GM12878 (cell line): ENCODE measurements around the gene UBE3B. TPM values are rescaled to one million over a fixed set of nuclear protein-coding genes. Genes with fewer than 3 reads are reported as not detected.

Source experiments
- ATAC-seq: fragments of 200-7000 bp; cut with Tn5 transposase; 3 replicates; pipeline ENCODE4 v1.9.1; 2020; ENCODE audit warnings: mild to moderate bottlenecking, moderate library complexity
- BruUV-seq: library from RNA; stranded (reverse); fragments of 400-500 nt; replicated peaks from 2 replicates; lab custom pipeline; 2021; lab: Mats Ljungman, UMichigan
- CTCF ChIA-PET: fragments of 300-600 bp; sonication (Branson Sonifier 250); formaldehyde crosslinking; extraction: SDS; loops from one replicate; lab custom pipeline; 2021; ENCODE audit warnings: inconsistent platforms; lab: Yijun Ruan, JAX
- POLR2A ChIA-PET: fragments of 350-600 bp; formaldehyde crosslinking; extraction: SDS; loops from one replicate; lab custom pipeline; 2021; ENCODE audit warnings: inconsistent platforms; lab: Charles Lee
- RAD21 ChIA-PET: fragments of 300-600 bp; sonication (Branson Sonifier 250); formaldehyde crosslinking; loops from one replicate; lab custom pipeline; 2023; ENCODE audit warnings: antibody characterized with exemption; ENCODE audit not compliant: unreplicated experiment; lab: Charles Lee
- SMC1A ChIA-PET: fragments of 300-600 bp; sonication (Branson Sonifier 250); formaldehyde crosslinking; loops from one replicate; lab custom pipeline; 2023; ENCODE audit not compliant: unreplicated experiment, uncharacterized antibody; lab: Charles Lee
- DNase-seq: peaks from one replicate; pipeline ENCODE4 v3.0.0-alpha.2; 2011; ENCODE audit warnings: low read depth, low spot score
- FAIRE-seq: peaks from 3 replicates; lab custom pipeline; 2011; peaks lifted over from hg19 to GRCh38; lab: Jason Lieb, UNC
- H2AFZ ChIP-seq: 2 replicates; pipeline ENCODE4 v1.6.0; 2011; ENCODE audit warnings: low read depth, low read length, control low read depth; ENCODE audit not compliant: control insufficient read depth
- H3K27ac ChIP-seq: 2 replicates; pipeline ENCODE4 v1.5.1; 2011; ENCODE audit warnings: control low read depth; ENCODE audit not compliant: control insufficient read depth, insufficient read depth
- H3K27me3 ChIP-seq, 2 experiments: replicated peaks in 1 of 2; 2 replicates each; pipeline versions ENCODE4 v1.6.0 to v1.6.1; 2011; ENCODE audit warnings: low read length in 1 of 2; ENCODE audit not compliant: control insufficient read depth in 2 of 2, insufficient read depth in 2 of 2
- H3K36me3 ChIP-seq, 2 experiments: 2 replicates each; pipeline ENCODE4 v1.5.1; 2011; ENCODE audit warnings: low read length in 1 of 2; ENCODE audit not compliant: control insufficient read depth in 2 of 2, insufficient read depth in 2 of 2
- H3K4me1 ChIP-seq: 2 replicates; pipeline ENCODE4 v1.6.1; 2011; ENCODE audit warnings: mild to moderate bottlenecking, low read length, moderate library complexity, mixed read lengths; ENCODE audit not compliant: control insufficient read depth, insufficient read depth
- H3K4me2 ChIP-seq: 2 replicates; pipeline ENCODE4 v1.6.0; 2011; ENCODE audit warnings: control low read depth; ENCODE audit not compliant: control insufficient read depth, insufficient read depth
- H3K4me3 ChIP-seq: fragments of 200-600 bp; sonication (generic); 2 replicates; pipeline ENCODE4 v1.5.1; 2016
- H3K79me2 ChIP-seq: 2 replicates; pipeline ENCODE4 v1.6.0; 2011; ENCODE audit warnings: low read length; ENCODE audit not compliant: control insufficient read depth, insufficient read depth
- H3K9ac ChIP-seq: 2 replicates; pipeline ENCODE4 v1.8.0; 2011; ENCODE audit warnings: low read length, control low read depth, mixed read lengths; ENCODE audit not compliant: control insufficient read depth, insufficient read depth
- H3K9me3 ChIP-seq: replicated peaks from 3 replicates; pipeline ENCODE4 v1.5.1; 2011; ENCODE audit warnings: mild to moderate bottlenecking, low read length; ENCODE audit not compliant: control insufficient read depth, insufficient read depth
- H4K20me1 ChIP-seq: 2 replicates; pipeline ENCODE4 v1.6.0; 2011; ENCODE audit not compliant: control insufficient read depth, insufficient read depth
- ESRRA ChIP-seq: IDR thresholded peaks from 2 replicates; pipeline ENCODE4 v1.6.1; 2012; ENCODE audit warnings: mild to moderate bottlenecking, low read length, improper control_type of control experiment
- KAT2A ChIP-seq: conservative IDR thresholded peaks from 2 replicates; pipeline ENCODE4 v1.6.1; 2011; ENCODE audit warnings: low read depth, low read length; ENCODE audit not compliant: control insufficient read depth
- MAX ChIP-seq: IDR thresholded peaks from 2 replicates; pipeline ENCODE4 v1.6.1; 2012; ENCODE audit warnings: low read depth, low read length, improper control_type of control experiment
- MEF2A ChIP-seq: IDR thresholded peaks from 2 replicates; pipeline ENCODE4 v1.6.1; 2011; ENCODE audit warnings: low read depth, mild to moderate bottlenecking, low read length, moderate library complexity; ENCODE audit not compliant: insufficient read depth
- MTA2 ChIP-seq: fragments of 450-650 bp; IDR thresholded peaks from 2 replicates; pipeline ENCODE4 v1.6.1; 2016; ENCODE audit warnings: low read depth, mild to moderate bottlenecking, moderate library complexity
- NFIC ChIP-seq: IDR thresholded peaks from 2 replicates; pipeline ENCODE4 v1.6.1; 2012; ENCODE audit warnings: low read depth, mild to moderate bottlenecking, inconsistent platforms, low read length, moderate library complexity
- SIX5 ChIP-seq: IDR thresholded peaks from 2 replicates; pipeline ENCODE4 v1.6.1; 2011; ENCODE audit warnings: mild to moderate bottlenecking, low read depth, low read length, moderate library complexity; ENCODE audit not compliant: severe bottlenecking
- TCF3 ChIP-seq: IDR thresholded peaks from 2 replicates; pipeline ENCODE4 v1.6.1; 2012; ENCODE audit warnings: low read depth, mild to moderate bottlenecking, low read length, borderline replicate concordance; ENCODE audit not compliant: insufficient read depth
- ZBTB4 ChIP-seq: fragments of 450-650 bp; formaldehyde crosslinking; IDR thresholded peaks from 2 replicates; pipeline ENCODE4 v1.4.0; 2022; ENCODE audit warnings: mild to moderate bottlenecking, moderate library complexity
- WGBS: methylation state at CpG from one replicate; pipeline ENCODE4 v1.1.6; 2016; ENCODE audit warnings: low lambda C conversion rate; ENCODE audit not compliant: insufficient replicate concordance, insufficient coverage; ENCODE audit errors: missing lambda C conversion rate; 5-methylcytosine and 5-hydroxymethylcytosine counted together
- in situ Hi-C: fragments of 300-500 bp; cut with MboI; formaldehyde crosslinking; loops from 9 replicates; pipeline ENCODE4 v1.14.3; 2018; ENCODE audit warnings: mixed read lengths
- intact Hi-C: fragments of 100-400 bp; cut with micrococcal nuclease; formaldehyde crosslinking; loops from one replicate; pipeline ENCODE4 v1.14.2; 2022; ENCODE audit not compliant: unreplicated experiment
- polyA plus RNA-seq, 11 experiments: library from polyadenylated mRNA; depleted of rRNA in 4 of 11; unstranded in 6 of 11; stranded (reverse) in 5 of 11; fragments of >200 nt; fragmentation: Nextera tagmentation in 4 of 11; fragmentation: Illumina TruSeq in 1 of 11; extraction: Ambion mirVana in 4 of 11; extraction: Trizol in 1 of 11; gene quantifications; 1 replicate in 1 of 11; 2 replicates in 10 of 11; pipeline versions ENCODE4 v1.2.1 to v1.2.3, GENCODE V29; 2011 to 2016; ENCODE audit warnings: inconsistent platforms in 2 of 11, missing spikeins in 2 of 11, low read depth in 1 of 11
- total RNA-seq, 4 experiments: library from RNA; depleted of rRNA in 3 of 4; stranded (reverse); fragments of >200 nt in 3 of 4; fragmentation: Illumina TruSeq in 1 of 4; extraction: Trizol in 1 of 4; gene quantifications; 2 replicates each; pipeline versions ENCODE4 v1.2.1 to v1.2.3, GENCODE V29; 2013 to 2021
- TF ChIP-seq, protein P1 (sequence below): fragments of 450-650 bp; IDR thresholded peaks from 2 replicates; pipeline ENCODE4 v1.6.1; 2017; ENCODE audit warnings: mild to moderate bottlenecking, low read depth, inconsistent platforms; ENCODE audit not compliant: poor library complexity, severe bottlenecking

UBE3B gene
- total and polyA plus RNA-seq, 10 of the 15 experiments (the other 5 are each of a cell fraction or from before 2014, with no cell fraction given), result 7.4 to 25.3 (median 17.1) TPM

GRCh38 chr12:109489955-109490565 lies 12.6 kb downstream of the UBE3B start (continued):
- TF ChIP-seq, protein P1, sequence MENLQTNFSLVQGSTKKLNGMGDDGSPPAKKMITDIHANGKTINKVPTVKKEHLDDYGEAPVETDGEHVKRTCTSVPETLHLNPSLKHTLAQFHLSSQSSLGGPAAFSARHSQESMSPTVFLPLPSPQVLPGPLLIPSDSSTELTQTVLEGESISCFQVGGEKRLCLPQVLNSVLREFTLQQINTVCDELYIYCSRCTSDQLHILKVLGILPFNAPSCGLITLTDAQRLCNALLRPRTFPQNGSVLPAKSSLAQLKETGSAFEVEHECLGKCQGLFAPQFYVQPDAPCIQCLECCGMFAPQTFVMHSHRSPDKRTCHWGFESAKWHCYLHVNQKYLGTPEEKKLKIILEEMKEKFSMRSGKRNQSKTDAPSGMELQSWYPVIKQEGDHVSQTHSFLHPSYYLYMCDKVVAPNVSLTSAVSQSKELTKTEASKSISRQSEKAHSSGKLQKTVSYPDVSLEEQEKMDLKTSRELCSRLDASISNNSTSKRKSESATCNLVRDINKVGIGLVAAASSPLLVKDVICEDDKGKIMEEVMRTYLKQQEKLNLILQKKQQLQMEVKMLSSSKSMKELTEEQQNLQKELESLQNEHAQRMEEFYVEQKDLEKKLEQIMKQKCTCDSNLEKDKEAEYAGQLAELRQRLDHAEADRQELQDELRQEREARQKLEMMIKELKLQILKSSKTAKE, result no peak
- no peak for TF ChIP-seq MTA2
- no peak for TF ChIP-seq ZBTB4 (CRISPR knock-in tag)
- TF ChIP-seq, all 136 proteins: peak for 0

DNA sequence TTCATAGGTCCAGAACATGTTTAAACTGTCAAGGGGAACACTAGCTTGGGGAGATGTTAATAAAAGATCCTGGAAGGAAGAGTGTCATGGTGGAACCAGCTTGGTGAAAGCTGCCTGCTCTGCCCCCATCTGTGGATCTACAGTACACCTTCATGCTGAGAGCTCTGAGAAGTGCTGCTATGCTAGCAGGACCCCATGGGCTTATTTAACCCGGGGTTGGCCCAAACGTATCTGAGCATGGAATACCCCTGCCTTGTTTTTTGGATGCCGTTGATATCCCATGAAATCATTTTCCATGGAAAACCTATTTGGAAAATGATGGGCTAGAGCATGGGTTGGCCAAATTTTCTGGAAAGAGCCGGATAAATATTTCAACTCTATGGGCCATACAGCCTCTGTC lies 14.2 kb downstream of the UBE3B start:
- no peak for ATAC-seq
- Histone ChIP-seq H3K27me3 (no peaks in the 10 kb centered on the region), H3K4me2 (no peak overlapping the region), H3K79me2 (no peaks in the 10 kb centered on the region), H3K9ac (no peak overlapping the region), H2AFZ (no peak overlapping the region), H3K4me3 (no peak overlapping the region), H3K36me3 (peaks cover 4 to 12% of the 10 kb centered on the region in 2 experiments; a peak in 3 of 4 replicates), H3K9me3 (no peaks in the 10 kb centered on the region), H3K27ac (no peak overlapping the region), H4K20me1 (no peaks in the 10 kb centered on the region), H3K4me1 (no peaks in the 10 kb centered on the region)
- ChIA-PET SMC1A (no interaction called here), RAD21 (no interaction called here), CTCF (interaction anchor here (0.9 kb wide), 1 partner anchor 58 kb away, joined by 3 read pairs; no protein-coding TSS in a partner anchor), POLR2A (interaction anchor here (1.1 kb wide), 1 partner anchor 10 kb away, joined by 5 read pairs; no protein-coding TSS in a partner anchor)
- no peak for FAIRE-seq
- BruUV-seq, result no TSS peak
- WGBS, result 93% methylated on average over 4 of the region's 4 CpGs
- in situ Hi-C loops, result no loop called here
- TF ChIP-seq NFIC, result no peak
- no peak for TF ChIP-seq KAT2A
- TF ChIP-seq MEF2A, result no peak
- no peak for TF ChIP-seq SIX5
- TF ChIP-seq ESRRA, result no peak
- TF ChIP-seq MAX, result no peak
- no peak for TF ChIP-seq TCF3
- no peak for DNase-seq
- intact Hi-C loops, result no loop called here
